Measurements from ENCODE around the gene FOXO3B. TPM values are rescaled to one million over a fixed set of nuclear protein-coding genes. Genes with fewer than 3 reads are reported as not detected.
"Not testable (repeated sequence)": the region's sequence is repeated elsewhere in the genome, so short reads cannot be mapped to it uniquely, and the experiment has no call there.

FOXO3B gene
- total RNA-seq (2014; rRNA removed; shearing (Covaris generic)): 2.5 and 4.0 TPM in 2 replicates

DNA sequence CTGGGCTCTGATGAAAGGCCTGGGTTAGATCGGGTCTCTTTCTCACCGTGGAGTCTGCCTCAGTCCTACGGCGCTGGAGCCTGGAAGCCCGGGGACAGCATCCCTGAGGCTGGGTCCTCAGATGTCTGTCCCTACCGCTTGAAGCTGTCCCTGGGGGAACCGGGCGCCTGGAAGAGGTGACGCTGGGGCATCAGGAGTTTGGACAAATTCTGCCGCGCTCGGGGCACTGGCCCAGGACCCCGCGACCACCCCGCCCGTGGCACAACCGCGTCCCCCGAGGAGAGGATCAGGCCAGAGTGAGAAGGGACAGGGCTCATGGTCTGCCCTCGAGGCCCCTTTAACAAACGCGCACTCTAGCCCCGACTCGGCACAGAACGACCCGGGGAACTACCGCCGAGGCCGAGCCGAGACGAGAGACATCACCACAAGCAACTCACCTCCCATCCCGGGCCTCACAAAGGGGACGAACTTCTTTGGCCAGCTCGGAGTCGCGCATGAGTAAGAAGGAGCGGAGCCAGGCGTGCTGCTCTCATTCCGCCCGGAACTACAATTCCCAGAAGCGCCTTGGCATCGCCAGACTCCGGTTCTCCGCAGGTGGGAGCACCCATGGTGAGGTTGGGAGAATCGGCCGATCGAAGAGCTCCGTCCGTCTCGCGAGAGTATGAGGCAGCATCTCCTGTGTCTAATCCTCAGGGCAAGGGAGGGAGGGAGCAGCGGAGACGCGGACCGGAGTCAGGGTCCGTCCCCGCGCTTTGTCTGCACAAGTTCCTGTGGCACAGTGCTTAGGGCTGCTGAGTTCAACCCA, at the start of gene FOXO3B:
TSS of gene FOXO3B (minus strand) at position 548 of the 805 bp plus-strand sequence. CDS start 663 bp downstream, outside the sequence.
- H3K36me3 ChIP-seq; H3K27me3 ChIP-seq (replicated peaks); H3K4me1 ChIP-seq (replicated peaks); H3K27ac ChIP-seq; H3K9me3 ChIP-seq (replicated peaks): not testable (repeated sequence)
- DNase-seq (ENCODE audit: low read depth in 1 of 2, low spot score in 2 of 2): peak; percentile 83 to 93
- peak within 1 kb of the TSS; percentile 33 for H3K4me3 ChIP-seq

DNA sequence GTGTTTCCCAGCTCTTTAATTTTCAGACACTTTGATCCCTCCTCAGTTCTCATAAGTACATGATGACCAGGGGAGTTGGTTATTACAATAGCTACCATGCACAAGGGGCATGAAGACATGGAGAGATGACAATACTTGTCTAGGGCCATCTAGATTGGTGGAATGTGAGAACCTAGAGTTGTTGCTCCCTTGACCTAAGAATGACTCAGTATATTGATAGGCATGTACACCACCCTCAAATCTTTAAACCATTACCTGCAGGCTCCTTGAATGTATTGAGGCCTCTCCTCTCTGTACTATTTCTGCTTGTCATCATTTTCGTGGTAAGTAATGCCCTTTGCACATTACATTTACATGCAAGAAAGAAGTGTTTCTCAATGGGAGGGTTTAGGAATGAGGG, 41.4 kb upstream of the FOXO3B start:
- H3K4me1 ChIP-seq (replicated peaks): peaks cover 11% of the 10 kb centered on the region
- not testable (repeated sequence) for H3K9me3 ChIP-seq (replicated peaks); H3K36me3 ChIP-seq; H3K27me3 ChIP-seq (replicated peaks); H3K4me3 ChIP-seq; H3K27ac ChIP-seq; DNase-seq (ENCODE audit: low read depth in 1 of 2, low spot score in 2 of 2)

DNA sequence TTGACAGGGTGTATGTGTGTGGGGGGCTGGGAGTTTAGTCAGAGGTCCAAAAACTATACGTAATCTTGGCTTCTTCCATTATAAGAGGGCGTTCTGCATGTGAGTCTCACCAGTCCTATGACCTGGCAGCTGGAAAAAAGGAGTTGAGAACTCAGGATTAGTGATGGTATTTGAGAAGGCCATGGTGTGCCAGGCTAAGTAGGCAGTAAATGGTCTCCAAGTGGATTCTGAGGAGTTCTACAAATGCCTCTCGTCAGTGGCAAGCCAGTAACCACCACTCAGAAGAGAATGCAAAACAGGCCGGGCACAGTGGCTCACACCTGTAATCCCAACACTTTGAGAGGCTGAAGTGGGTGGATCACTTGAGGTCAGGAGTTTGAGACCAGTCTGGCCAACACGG, 40.5 kb upstream of the FOXO3B start:
- H3K27ac ChIP-seq; H3K4me3 ChIP-seq; DNase-seq (ENCODE audit: low read depth in 1 of 2, low spot score in 2 of 2); H3K36me3 ChIP-seq; H3K9me3 ChIP-seq (replicated peaks); H3K27me3 ChIP-seq (replicated peaks): not testable (repeated sequence)
- H3K4me1 ChIP-seq (replicated peaks): peaks cover 11% of the 10 kb centered on the region

DNA sequence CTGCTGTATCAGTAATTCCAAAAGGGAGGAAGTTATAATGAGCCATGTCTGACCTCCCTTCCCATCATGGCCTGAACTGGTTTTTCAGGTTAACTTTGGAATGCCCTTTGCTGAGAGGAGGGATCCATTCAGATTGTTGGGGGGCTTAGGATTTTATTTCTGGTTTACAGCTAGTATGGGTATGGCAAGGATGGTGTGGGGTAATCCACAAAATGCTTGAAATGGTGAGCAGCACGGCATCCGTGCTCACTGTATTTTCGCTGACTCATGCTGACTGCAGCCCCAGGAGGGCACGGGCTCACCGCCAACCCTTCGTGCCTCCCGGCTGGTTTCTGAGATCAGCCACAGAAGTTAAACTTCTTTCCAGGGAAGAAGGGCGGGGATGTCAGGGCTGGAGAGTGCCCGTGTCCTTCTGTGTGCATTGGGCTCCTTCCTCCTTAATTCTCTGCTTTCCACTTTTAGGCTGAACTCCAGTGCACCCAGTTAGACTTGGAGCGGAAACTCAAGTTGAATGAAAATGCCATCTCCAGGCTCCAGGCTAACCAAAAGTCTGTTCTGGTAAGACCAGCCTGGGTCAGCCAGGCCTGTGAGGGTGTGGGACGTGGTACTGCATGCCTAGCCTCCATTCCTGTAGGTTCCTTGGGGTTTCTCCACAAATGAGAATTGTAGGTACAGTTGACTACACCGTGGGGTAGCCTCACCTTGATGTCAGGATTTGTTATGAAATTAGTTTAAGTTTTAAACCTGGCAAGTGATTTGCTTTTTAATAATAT, 39.8 kb upstream of the FOXO3B start:
- not testable (repeated sequence) for H3K9me3 ChIP-seq (replicated peaks); DNase-seq (ENCODE audit: low read depth in 1 of 2, low spot score in 2 of 2); H3K4me3 ChIP-seq; H3K27me3 ChIP-seq (replicated peaks); H3K36me3 ChIP-seq
- H3K27ac ChIP-seq: peak overlapping the region; percentile 86
- peaks cover 11% of the 10 kb centered on the region for H3K4me1 ChIP-seq (replicated peaks)

DNA sequence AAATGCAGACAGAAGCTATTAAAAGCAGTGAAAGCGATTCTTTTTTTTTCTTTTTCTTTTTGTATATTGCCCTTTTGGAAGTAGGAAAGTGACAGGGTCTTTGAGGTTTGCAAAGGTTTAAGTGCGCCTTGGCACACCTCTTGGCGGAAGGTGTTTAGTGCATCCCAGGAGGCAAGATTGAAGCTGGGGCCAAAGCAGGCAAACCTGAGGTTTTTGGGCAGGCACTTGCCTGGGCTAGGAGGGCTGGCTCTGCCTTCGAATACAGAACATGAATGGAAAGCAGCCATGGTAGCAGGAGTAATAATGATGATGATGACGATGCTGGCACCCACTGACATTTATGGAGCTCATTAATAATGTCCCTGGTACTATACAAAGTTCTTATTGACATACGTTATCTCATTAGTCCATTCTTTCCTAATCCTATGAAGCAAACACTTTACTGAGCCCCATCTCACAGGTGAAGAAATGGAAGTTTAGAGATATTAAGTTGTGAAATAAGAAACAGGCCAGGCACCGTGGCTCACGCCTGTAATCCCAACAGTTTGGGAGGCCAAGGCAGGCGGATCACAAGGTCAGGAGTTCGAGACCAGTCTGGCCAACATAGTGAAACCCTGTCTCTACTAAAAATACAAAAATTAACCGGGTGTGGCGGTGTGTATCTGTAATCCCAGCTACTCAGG, 37.5 kb upstream of the FOXO3B start:
- not testable (repeated sequence) for H3K4me3 ChIP-seq; H3K27ac ChIP-seq; DNase-seq (ENCODE audit: low read depth in 1 of 2, low spot score in 2 of 2); H3K9me3 ChIP-seq (replicated peaks); H3K36me3 ChIP-seq; H3K27me3 ChIP-seq (replicated peaks)
- H3K4me1 ChIP-seq (replicated peaks): peaks cover 11% of the 10 kb centered on the region

DNA sequence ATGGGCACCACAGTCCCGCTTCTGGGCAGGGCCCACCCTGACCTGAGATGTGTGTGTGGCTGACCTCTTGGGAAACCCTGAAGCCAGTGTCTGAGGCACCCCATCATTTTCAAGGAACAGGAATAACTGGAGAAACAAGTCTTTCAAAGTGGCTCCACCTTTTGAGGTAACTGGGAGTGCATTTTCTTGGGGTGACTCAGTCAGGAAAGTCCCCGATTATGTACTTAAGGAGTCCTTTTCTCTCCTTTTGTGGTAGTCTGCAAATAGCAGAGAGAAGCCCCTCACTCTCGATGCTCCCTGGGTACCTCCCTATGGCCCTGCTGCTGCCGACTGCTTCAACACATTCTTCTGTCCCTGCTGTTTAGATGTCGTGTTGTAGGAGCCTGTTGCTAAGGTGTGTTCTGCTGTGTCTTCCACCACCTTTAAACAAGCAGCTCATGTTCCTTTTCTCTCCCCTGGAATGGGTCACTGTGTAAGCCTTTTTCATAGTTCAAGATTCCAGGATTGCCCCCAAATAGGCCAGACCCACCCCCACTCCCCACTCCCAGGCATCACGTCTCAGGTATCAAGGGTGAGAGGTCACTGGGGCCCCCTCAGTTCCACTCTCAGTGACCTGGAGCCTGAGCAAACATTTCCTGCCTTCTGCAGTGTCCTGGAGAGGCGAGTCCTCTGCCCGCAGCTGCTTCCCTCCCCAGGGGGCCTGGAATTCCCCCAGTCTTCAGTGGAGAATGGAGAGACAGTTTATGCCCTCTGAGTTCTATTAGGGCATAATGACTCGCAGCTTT, 36.7 kb upstream of the FOXO3B start:
- not testable (repeated sequence) for H3K27ac ChIP-seq; H3K4me3 ChIP-seq; H3K27me3 ChIP-seq (replicated peaks); H3K9me3 ChIP-seq (replicated peaks); H3K36me3 ChIP-seq
- peaks cover 11% of the 10 kb centered on the region for H3K4me1 ChIP-seq (replicated peaks)
- DNase-seq (ENCODE audit: low read depth in 1 of 2, low spot score in 2 of 2): peak; percentile 47 to 60

DNA sequence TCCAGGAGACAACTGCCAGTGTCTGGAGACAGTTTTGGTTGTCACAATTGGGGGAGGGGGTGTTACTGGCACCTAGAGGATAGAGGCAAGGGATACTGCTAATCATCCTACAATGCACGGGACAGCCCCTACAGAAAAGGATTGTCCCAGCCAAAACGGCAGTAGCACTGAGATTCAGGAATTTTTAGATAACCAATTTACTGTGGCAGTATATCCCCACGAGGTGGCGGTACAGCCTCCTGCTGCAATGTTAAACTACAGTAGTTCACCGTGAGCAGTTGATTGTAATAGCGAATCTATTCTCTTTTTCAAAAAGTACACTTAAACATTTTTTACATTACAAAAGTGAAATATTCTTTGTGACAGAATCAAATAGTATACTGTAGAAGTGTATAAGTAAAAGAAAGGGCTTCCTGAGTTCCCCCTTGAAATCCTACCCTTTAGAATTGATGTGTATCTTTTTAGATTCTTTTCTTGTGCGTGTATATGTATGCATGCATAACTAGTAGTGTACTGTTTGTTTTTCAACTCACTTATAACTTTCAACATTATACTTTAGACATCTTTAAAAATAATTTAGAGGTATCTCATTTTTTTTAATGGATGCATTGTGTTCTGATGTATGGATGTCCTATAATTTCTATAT, 30.4 kb upstream of the FOXO3B start:
- H3K4me1 ChIP-seq (replicated peaks); H3K36me3 ChIP-seq; H3K27ac ChIP-seq; H3K4me3 ChIP-seq; H3K9me3 ChIP-seq (replicated peaks); H3K27me3 ChIP-seq (replicated peaks): not testable (repeated sequence)
- DNase-seq (ENCODE audit: low read depth in 1 of 2, low spot score in 2 of 2): peak; percentile 16 to 55

DNA sequence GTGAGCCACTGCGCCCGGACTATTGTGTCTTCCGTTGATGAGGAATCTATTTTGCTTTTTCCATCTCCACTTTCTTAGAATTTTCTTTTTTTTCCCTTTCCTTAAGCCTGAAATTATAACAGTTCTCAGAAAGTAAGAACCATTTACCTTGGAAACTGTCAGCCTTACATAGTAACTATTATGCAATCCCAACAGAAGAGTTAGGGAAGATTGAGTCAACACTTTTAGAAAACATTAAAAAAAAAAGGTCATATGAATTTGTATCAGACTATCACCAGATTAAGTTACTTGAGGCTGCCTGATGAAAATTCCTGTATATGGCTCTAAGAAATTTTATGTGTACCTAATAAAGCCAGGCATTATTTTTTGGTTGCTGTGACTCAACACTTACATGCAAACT, 26.1 kb upstream of the FOXO3B start:
- H3K27ac ChIP-seq; H3K36me3 ChIP-seq; H3K27me3 ChIP-seq (replicated peaks); H3K4me3 ChIP-seq; H3K9me3 ChIP-seq (replicated peaks); H3K4me1 ChIP-seq (replicated peaks); DNase-seq (ENCODE audit: low read depth in 1 of 2, low spot score in 2 of 2): not testable (repeated sequence)

DNA sequence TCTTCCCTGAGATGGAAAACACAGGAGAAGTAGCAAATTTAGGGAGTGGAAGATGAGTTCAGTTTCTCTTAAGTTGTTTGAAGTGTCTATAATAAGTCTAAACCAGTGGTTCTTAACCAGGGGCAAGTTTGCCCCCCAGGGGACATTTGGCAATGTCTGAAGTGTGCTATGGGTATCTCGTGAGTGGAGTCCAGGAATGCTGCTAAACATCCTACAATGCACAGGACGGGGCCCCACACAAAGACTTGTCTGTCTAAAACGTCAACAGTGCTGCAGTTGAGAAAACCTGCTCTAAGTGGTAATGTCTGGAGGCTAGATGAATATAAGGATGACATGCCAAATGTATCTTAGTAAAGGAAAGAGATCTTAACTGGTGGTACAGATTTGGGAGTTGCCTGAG, 23.8 kb upstream of the FOXO3B start:
- not testable (repeated sequence) for H3K27me3 ChIP-seq (replicated peaks); H3K4me3 ChIP-seq; H3K36me3 ChIP-seq; H3K9me3 ChIP-seq (replicated peaks); H3K27ac ChIP-seq; H3K4me1 ChIP-seq (replicated peaks); DNase-seq (ENCODE audit: low read depth in 1 of 2, low spot score in 2 of 2)

DNA sequence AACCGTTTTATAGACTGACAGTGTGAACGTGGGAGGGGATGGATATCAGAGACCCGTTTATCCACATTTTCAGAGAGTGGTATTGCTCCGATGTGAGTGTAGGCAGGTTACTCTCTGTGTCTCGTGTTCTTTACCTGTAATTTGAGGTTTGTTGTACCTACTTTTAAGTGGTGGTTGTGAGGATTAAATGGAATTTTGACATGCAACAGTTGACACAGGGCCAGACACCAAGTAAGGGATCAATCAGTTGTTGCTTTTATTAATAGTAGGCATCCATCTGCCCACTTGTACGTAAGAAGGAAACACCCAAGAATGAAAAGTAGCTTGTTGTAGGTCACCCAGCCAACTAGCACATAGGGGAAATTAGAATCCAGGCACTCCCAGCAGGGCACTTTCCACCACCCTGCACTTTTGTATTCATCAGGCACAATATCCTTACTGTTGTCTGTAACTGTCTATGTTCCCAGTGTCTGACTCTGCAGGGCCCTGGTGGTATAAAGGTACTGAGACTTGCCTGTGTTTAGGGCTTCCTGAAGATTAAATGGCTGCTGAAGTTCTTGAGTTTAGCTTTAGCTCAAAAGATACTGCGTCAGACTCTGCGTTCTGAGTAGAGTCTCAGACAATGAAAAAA, 16.5 kb upstream of the FOXO3B start:
- H3K27ac ChIP-seq; H3K4me3 ChIP-seq; DNase-seq (ENCODE audit: low read depth in 1 of 2, low spot score in 2 of 2); H3K27me3 ChIP-seq (replicated peaks); H3K4me1 ChIP-seq (replicated peaks); H3K9me3 ChIP-seq (replicated peaks); H3K36me3 ChIP-seq: not testable (repeated sequence)

DNA sequence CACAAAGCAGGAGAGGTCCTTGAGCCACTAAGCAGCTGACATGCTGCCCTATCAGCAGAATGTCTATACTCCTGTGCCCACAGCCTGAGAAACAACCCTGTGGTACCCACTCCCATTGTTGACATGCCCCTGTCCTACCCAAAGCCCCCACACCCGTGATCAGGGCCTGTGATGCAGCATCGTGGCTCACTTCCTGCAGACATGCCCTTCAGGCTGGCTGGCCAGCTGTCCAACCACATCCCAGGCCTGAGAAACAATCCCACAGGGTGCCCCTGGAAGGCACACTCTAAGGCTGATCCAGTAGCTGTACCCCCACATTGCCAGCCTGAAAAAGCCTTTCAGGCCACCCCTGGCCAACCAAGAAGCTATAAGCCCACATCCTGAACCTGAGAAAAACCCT, 13.0 kb upstream of the FOXO3B start:
- H3K9me3 ChIP-seq (replicated peaks); H3K27me3 ChIP-seq (replicated peaks); H3K36me3 ChIP-seq; H3K4me1 ChIP-seq (replicated peaks); H3K4me3 ChIP-seq; DNase-seq (ENCODE audit: low read depth in 1 of 2, low spot score in 2 of 2); H3K27ac ChIP-seq: not testable (repeated sequence)

DNA sequence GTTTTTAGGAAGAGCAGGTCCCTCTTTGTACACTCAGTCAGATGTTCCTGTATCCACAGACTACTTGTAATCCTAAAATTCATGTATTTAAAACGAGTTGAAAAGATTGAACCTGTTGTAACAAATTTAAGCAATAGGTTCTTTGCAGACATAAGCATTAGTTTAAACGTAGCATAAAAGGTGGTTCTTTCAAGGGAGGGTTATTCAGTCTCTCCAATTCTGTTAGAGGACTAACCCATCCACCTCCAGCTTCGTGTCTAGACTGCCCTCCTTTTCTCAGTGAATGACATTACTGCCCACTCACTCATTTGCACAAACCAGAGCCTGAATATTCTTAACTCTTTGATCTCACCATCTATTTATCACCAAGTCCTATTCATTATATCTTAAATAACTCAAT, 554 bp upstream of the FOXO3B start:
- not testable (repeated sequence) for H3K36me3 ChIP-seq; DNase-seq (ENCODE audit: low read depth in 1 of 2, low spot score in 2 of 2); H3K27ac ChIP-seq; H3K27me3 ChIP-seq (replicated peaks); H3K4me3 ChIP-seq; H3K4me1 ChIP-seq (replicated peaks); H3K9me3 ChIP-seq (replicated peaks)

DNA sequence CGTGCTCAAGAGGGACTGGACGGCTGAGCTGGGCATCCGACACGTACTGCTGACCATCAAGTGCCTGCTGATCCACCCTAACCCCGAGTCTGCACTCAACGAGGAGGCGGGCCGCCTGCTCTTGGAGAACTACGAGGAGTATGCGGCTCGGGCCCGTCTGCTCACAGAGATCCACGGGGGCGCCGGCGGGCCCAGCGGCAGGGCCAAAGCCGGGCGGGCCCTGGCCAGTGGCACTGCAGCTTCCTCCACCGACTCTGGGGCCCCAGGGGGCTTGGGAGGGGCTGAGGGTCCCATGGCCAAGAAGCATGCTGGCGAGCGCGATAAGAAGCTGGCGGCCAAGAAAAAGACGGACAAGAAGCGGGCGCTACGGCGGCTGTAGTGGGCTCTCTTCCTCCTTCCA, 4.7 kb downstream of the FOXO3B start:
- H3K9me3 ChIP-seq (replicated peaks); H3K27ac ChIP-seq: not testable (repeated sequence)

More for the DNA sequence above, 4.7 kb downstream of the FOXO3B start:
- H3K4me1 ChIP-seq (replicated peaks); H3K36me3 ChIP-seq; H3K4me3 ChIP-seq; DNase-seq (ENCODE audit: low read depth in 1 of 2, low spot score in 2 of 2); H3K27me3 ChIP-seq (replicated peaks): not testable (repeated sequence)

All from SJSA1 (cell line).